Pancreas (tissue), 10 donors: ENCODE measurements around the gene ADD2. TPM values are rescaled to one million over a fixed set of nuclear protein-coding genes. Genes with fewer than 3 reads are reported as not detected.

Experiments
- ATAC-seq, 4 donors: fragments of 200-7000 bp; cut with Tn5 transposase; one replicate each; pipeline versions ENCODE4 v1.8.0 to v1.9.1; 2020; ENCODE audit warnings: mild to moderate bottlenecking in 4 of 4, moderate library complexity in 4 of 4
- DNase-seq, 6 donors: peaks; one replicate each; pipeline ENCODE4 v3.0.0-alpha.2; 2020
- FAIRE-seq: peaks from 2 replicates; lab custom pipeline; 2012; peaks lifted over from hg19 to GRCh38; lab: Jason Lieb, UNC
- H3K27ac ChIP-seq, 4 donors: fragments of 200-600 bp; sonication (generic); 1 replicate in 3 of 4; 2 replicates in 1 of 4; pipeline versions ENCODE4 v1.5.0 to v1.8.0; 2020
- H3K27me3 ChIP-seq, 4 donors: fragments of 200-600 bp; one replicate each; pipeline ENCODE4 v1.8.0; 2021
- H3K36me3 ChIP-seq, 3 donors: fragments of 200-600 bp; sonication (generic) in 1 of 3; one replicate each; pipeline versions ENCODE4 v1.5.0 to v1.8.0; 2020 to 2021
- H3K4me1 ChIP-seq, 3 donors: fragments of 200-600 bp; one replicate each; pipeline ENCODE4 v1.8.0; 2021
- H3K4me3 ChIP-seq, 4 donors: fragments of 200-600 bp; sonication (generic) in 2 of 4; one replicate each; pipeline versions ENCODE4 v1.5.0 to v1.8.0; 2020 to 2021
- H3K9me3 ChIP-seq, 4 donors: fragments of 200-600 bp; one replicate each; pipeline ENCODE4 v1.8.0; 2021
- WGBS, 2 donors: extraction: QIAGEN DNeasy Blood & Tissue Kit; methylation state at CpG; one replicate each; pipeline ENCODE4 v1.1.7; 2013; 5-methylcytosine and 5-hydroxymethylcytosine counted together
- intact Hi-C, 3 donors: fragments of 100-400 bp; cut with DNase I; formaldehyde crosslinking; loops; one replicate each; pipeline versions ENCODE4 v1.11.1 to v1.14.2; 2022
- polyA plus RNA-seq, 2 donors: library from polyadenylated mRNA; stranded (reverse); fragments of 200-250 nt; gene quantifications; one replicate each; pipeline ENCODE4 v1.2.3, GENCODE V29; 2013
- total RNA-seq, 6 donors: library from RNA; stranded (reverse); fragmentation: NEBNext Ultra II Directional in 4 of 6; extraction: Animal tissue kit (Norgen Biotek cat#: 25700) in 4 of 6; gene quantifications; one replicate each; pipeline versions ENCODE4 v1.2.1 to v1.2.4, GENCODE V29; 2021 to 2023
- TF ChIP-seq, protein P1 (sequence below), 4 donors: fragments of 200-600 bp; sonication (generic) in 3 of 4; IDR thresholded peaks; one replicate each; pipeline versions ENCODE4 v1.5.0 to v1.8.0; 2021; ENCODE audit warnings: antibody characterized with exemption in 4 of 4
- donor health status: healthy with polysubstance abuse.
- donor health status: DM: no; HTN: no; CAD: no; lungs with moderate emphysema.
- donor health status: DM: no; HTN: no; CAD: no.
- donor health status: control.
- donor health status: control.
- donor health status: Bipolar disorder and iron deficiency.
- donor health status: DM: yes; HTN: yes; CAD: no.
- donor health status: DM: no; HTN: no; CAD: no.
- donor health status: DM: no; HTN: no; CAD: no.
- donor health status: DM: yes; HTN: yes; CAD: no.

The ADD2 gene
- total and polyA plus RNA-seq, 8 donors: 0.38 to 5.5 (median 3.3) TPM

DNA sequence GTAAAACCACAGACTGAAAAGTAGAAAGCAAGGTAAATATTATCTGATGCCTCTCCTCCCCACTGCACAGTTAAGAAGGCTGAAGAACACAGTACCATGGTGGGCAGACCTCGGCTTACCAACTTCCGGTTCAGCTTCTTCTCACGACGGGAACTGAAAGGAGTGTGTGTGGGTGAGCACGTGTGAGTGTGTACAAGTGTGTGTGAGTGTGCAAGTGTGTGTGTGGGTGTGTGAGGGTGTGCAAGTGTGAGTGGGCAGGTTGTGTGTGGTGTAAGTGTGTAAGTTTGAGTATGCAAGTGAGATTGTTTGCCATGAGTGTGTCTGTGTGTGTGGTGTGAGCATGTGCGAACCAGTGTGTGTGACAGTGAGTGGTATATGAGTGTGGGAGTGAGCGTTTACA is 103.5 kb downstream of the ADD2 start:
- intact Hi-C loops: no loop called here

DNA sequence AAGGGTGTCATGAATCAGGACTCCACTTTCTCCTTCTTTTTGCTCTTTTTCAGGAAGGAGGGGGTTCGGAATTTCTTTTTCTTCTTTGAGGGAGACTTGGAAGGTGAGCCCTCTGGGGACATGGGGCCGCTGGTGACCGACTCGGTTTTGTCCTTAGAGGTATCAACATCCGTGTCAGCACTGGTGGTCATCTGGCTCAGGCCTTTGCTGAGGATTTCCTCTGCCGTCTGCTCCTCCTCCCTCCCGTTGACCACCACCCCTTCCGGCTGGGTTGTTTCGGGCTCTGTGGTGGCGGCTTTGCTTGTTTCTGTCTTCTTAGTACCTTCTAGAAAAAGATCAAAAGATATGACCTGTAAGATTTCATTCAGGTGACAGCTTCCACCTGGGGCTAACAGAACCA is 104.6 kb downstream of the ADD2 start:
- no peak for DNase-seq
- Histone ChIP-seq H3K9me3 (no peaks in the 10 kb centered on the region), H3K4me1 (no peaks in the 10 kb centered on the region), H3K36me3 (no peaks in the 10 kb centered on the region), H3K27me3 (no peaks in the 10 kb centered on the region), H3K4me3 (no peak overlapping the region), H3K27ac (no peak overlapping the region)
- TF ChIP-seq, protein P1, sequence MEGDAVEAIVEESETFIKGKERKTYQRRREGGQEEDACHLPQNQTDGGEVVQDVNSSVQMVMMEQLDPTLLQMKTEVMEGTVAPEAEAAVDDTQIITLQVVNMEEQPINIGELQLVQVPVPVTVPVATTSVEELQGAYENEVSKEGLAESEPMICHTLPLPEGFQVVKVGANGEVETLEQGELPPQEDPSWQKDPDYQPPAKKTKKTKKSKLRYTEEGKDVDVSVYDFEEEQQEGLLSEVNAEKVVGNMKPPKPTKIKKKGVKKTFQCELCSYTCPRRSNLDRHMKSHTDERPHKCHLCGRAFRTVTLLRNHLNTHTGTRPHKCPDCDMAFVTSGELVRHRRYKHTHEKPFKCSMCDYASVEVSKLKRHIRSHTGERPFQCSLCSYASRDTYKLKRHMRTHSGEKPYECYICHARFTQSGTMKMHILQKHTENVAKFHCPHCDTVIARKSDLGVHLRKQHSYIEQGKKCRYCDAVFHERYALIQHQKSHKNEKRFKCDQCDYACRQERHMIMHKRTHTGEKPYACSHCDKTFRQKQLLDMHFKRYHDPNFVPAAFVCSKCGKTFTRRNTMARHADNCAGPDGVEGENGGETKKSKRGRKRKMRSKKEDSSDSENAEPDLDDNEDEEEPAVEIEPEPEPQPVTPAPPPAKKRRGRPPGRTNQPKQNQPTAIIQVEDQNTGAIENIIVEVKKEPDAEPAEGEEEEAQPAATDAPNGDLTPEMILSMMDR (IDR thresholded peaks at IDR 0.05): no peak
- no peak for ATAC-seq
- no peak for FAIRE-seq
- intact Hi-C loops: no loop called here
- 89 to 92% methylated on average over 10 of the region's 10 CpGs for WGBS, 2 donors

More for the DNA sequence above, 103.5 kb downstream of the ADD2 start:
- no peak for DNase-seq
- Histone ChIP-seq H3K36me3 (no peaks in the 10 kb centered on the region), H3K4me1 (no peaks in the 10 kb centered on the region), H3K27me3 (no peaks in the 10 kb centered on the region), H3K27ac (no peak overlapping the region), H3K4me3 (no peak overlapping the region), H3K9me3 (no peaks in the 10 kb centered on the region)
- WGBS, 2 donors: 75 to 86% methylated on average over 7 of the region's 7 CpGs
- TF ChIP-seq, protein P1 (IDR thresholded peaks at IDR 0.05): no peak
- ATAC-seq: no peak
- no peak for FAIRE-seq

DNA sequence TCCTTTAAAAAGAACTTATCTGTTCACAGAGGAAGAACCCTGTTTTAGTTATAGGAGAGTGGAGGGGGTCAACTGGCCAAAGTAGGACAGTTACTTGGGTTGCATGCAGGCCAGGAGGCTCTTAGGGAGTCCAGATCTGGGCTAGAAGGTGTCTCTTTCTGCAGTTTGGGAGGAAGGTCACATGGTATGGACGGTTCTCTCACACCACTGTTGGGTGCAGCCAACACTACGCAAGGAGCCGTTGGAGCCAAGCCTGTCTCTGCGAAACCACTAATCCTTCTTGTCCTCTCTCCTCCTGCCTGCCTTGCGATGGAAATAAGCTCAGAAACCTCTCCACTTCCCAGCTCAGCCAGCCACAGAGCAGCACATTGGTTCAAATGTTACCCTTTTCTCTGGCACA is 108.4 kb downstream of the ADD2 start:
- ATAC-seq (no peak), FAIRE-seq (no peak), DNase-seq (no peak)
- no peak overlapping the region for H3K27ac ChIP-seq
- peaks cover 0 to under 1% (median 0%) of the 10 kb centered on the region in 4 donors for H3K27me3 ChIP-seq
- no peak overlapping the region for H3K4me3 ChIP-seq
- no peaks in the 10 kb centered on the region for H3K36me3 ChIP-seq
- H3K4me1 ChIP-seq: no peaks in the 10 kb centered on the region
- no peaks in the 10 kb centered on the region for H3K9me3 ChIP-seq
- 76 to 85% methylated on average over 5 of the region's 5 CpGs for WGBS, 2 donors
- intact Hi-C loops: no loop called here
- TF ChIP-seq, protein P1 (IDR thresholded peaks at IDR 0.05): no peak

DNA sequence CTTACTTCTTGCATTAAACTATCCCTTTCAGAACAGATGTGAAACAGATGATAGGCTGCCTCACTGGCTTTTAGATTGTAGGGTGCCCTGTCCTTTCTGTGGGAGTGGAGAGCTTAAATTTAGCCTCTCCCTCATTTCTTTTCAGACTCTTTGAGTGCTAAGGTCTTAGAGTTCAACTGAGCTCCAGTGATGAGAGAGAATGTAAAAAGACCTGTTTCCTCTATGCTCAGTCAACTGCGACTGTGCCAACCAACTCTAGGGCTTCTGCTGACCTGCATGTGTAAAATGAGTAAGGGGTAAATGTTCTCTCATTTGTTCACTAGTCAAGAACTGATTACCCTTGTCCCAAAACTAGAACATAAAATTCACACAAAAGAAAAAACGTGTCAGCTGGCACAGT is 109.5 kb downstream of the ADD2 start:
- no peak overlapping the region for H3K27ac ChIP-seq
- WGBS, 2 donors: 54 to 64% methylated on average over 2 of the region's 2 CpGs
- DNase-seq (no peak), FAIRE-seq (no peak), ATAC-seq (no peak)
- intact Hi-C loops: no loop called here
- H3K4me3 ChIP-seq: no peak overlapping the region
- no peaks in the 10 kb centered on the region for H3K9me3 ChIP-seq
- H3K36me3 ChIP-seq: no peaks in the 10 kb centered on the region
- peaks cover 0 to 10% (median 0%) of the 10 kb centered on the region in 4 donors for H3K27me3 ChIP-seq
- H3K4me1 ChIP-seq: no peaks in the 10 kb centered on the region
- TF ChIP-seq, protein P1 (IDR thresholded peaks at IDR 0.05): no peak

DNA sequence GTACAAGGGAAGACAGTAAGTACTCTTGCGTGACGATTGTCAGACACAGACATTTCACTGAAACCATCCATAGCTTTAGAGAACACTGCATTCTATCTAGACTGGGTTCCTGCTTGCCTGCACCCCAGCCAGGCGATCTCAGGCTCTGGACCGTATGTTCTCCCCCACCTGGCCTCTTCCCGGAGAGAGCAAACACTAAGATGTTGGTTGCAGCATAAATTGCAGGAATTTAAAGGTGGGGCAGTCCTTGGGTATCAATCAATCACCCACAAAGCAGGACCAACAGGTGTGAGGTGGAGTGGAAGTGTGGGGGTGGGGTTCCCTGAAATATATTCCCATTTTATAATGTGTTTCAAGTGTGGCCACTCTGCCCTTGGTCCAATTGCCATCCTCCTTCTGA is 110.8 kb downstream of the ADD2 start:
- no peak overlapping the region for H3K4me3 ChIP-seq
- no peak for DNase-seq
- H3K27me3 ChIP-seq: peaks cover 0 to 10% (median 0%) of the 10 kb centered on the region in 4 donors
- no peaks in the 10 kb centered on the region for H3K9me3 ChIP-seq
- TF ChIP-seq, protein P1 (IDR thresholded peaks at IDR 0.05): no peak
- H3K36me3 ChIP-seq: no peaks in the 10 kb centered on the region
- no peaks in the 10 kb centered on the region for H3K4me1 ChIP-seq
- no peak overlapping the region for H3K27ac ChIP-seq
- no peak for FAIRE-seq
- no peak for ATAC-seq
- 31 to 34% methylated on average over 5 of the region's 5 CpGs for WGBS, 2 donors
- intact Hi-C loops: no loop called here
